ENCODE measurements around the gene FIZ1. TPM values are rescaled to one million over a fixed set of nuclear protein-coding genes. Genes with fewer than 3 reads are reported as not detected.

The FIZ1 gene
- total and polyA plus RNA-seq, 2 of the 4 experiments (the other 2 are of a cell fraction) = 1.3 to 5.9 TPM

- intact Hi-C loops (cut with micrococcal nuclease) = no loop called here
- 98% methylated on average over 63 of the region's 88 CpGs; no CpG with 5 or more reads in 1 of the 2 experiments for WGBS, 2 experiments (ENCODE audit: extremely low coverage in 2 of 2, insufficient read length in 1 of 2)
- peaks cover 13% of the 10 kb centered on the region for H3K4me1 ChIP-seq (ENCODE audit: control insufficient read depth, insufficient read depth, low read length)
- no peak overlapping the region for H2BK120ac ChIP-seq (ENCODE audit: low read depth, low read length)
- no peak overlapping the region for H3K4me3 ChIP-seq (ENCODE audit: insufficient read depth, low read depth, low read length)
- no peak overlapping the region for H3K4ac ChIP-seq (ENCODE audit: low read depth, low read length)
- in situ Hi-C loops (cut with MboI; ENCODE audit: low sequenced_read_pairs) = no loop called here
- H3K18ac ChIP-seq (ENCODE audit: low read depth, low read length) = no peak overlapping the region
- peaks cover 35% of the 10 kb centered on the region for H4K20me1 ChIP-seq (ENCODE audit: insufficient read depth, low read length)
- no peak overlapping the region for H3K9ac ChIP-seq (ENCODE audit: low read depth, low read length)
- no TSS peak for BruUV-seq (replicated peaks)
- no peaks in the 10 kb centered on the region for H3K27me3 ChIP-seq (ENCODE audit: control insufficient read depth, insufficient read depth, low read length)
- CTCF ChIA-PET = no interaction called here
- no peak overlapping the region for H2BK5ac ChIP-seq (ENCODE audit: low read depth, low read length, poor library complexity, severe bottlenecking)
- DNase-seq = no peak
- ATAC-seq (ENCODE audit: low read depth) = no peak
- H3K14ac ChIP-seq (replicated peaks; ENCODE audit: low read depth, low read length) = no peak overlapping the region
- H3K36me3 ChIP-seq (ENCODE audit: control insufficient read depth, insufficient read depth, low read length) = peaks cover 35% of the 10 kb centered on the region
- no peaks in the 10 kb centered on the region for H3K9me3 ChIP-seq (ENCODE audit: control insufficient read depth, insufficient read depth, low read length)
- H3K27ac ChIP-seq (ENCODE audit: insufficient read depth, low read length) = no peak overlapping the region
- H3K23ac ChIP-seq (ENCODE audit: low read depth, low read length) = no peak overlapping the region
- no peak overlapping the region for H4K8ac ChIP-seq (ENCODE audit: low read depth in 2 of 2, low read length in 2 of 2)
- dilution Hi-C loops (cut with HindIII; ENCODE audit: low sequenced_read_pairs, unreplicated experiment) = no loop called here
- no peak overlapping the region for H2AK5ac ChIP-seq (ENCODE audit: low read depth, low read length)
- no peak overlapping the region for H4K91ac ChIP-seq (ENCODE audit: insufficient read depth, low read depth, low read length)
- H2AK9ac ChIP-seq (replicated peaks; ENCODE audit: low read depth, low read length, poor library complexity) = peak overlapping the region; percentile 65
- no peak overlapping the region for H4K5ac ChIP-seq (ENCODE audit: low read depth, low read length)
- POLR2A ChIA-PET (ENCODE audit: unreplicated experiment) = no interaction called here
- H3K79me1 ChIP-seq (ENCODE audit: low read depth in 1 of 2, low read length in 2 of 2) = peaks cover 24 to 52% of the 10 kb centered on the region in 2 experiments
- H3K56ac ChIP-seq (ENCODE audit: extremely low read depth, insufficient read depth, low read length) = no peak overlapping the region
- H3K4me2 ChIP-seq (ENCODE audit: low read depth, low read length) = no peak overlapping the region
- H2BK15ac ChIP-seq (ENCODE audit: low read depth, low read length) = no peak overlapping the region
- H3K9me1 ChIP-seq (ENCODE audit: insufficient read depth, low read length) = peaks cover 24% of the 10 kb centered on the region
- H2AFZ ChIP-seq (replicated peaks; ENCODE audit: low read length, poor library complexity) = no peak overlapping the region
- H2BK20ac ChIP-seq (ENCODE audit: low read depth, low read length) = no peak overlapping the region
- TF ChIP-seq RAD21 (IDR thresholded peaks at IDR 0.05; ENCODE audit: low read length) (no peak), NFE2L2 (IDR thresholded peaks at IDR 0.05; ENCODE audit: low read depth, low read length) (no peak), BHLHE40 (IDR thresholded peaks at IDR 0.05; ENCODE audit: low read depth, low read length) (no peak), MAZ (IDR thresholded peaks at IDR 0.05; ENCODE audit: borderline replicate concordance, low read depth, low read length) (no peak), CHD1 (IDR thresholded peaks at IDR 0.05; ENCODE audit: low read depth, low read length) (no peak), SMC3 (IDR thresholded peaks at IDR 0.05; ENCODE audit: low read depth, low read length) (no peak), RFX5 (IDR thresholded peaks at IDR 0.05; ENCODE audit: low read depth, low read length) (no peak), CEBPB (IDR thresholded peaks at IDR 0.05; ENCODE audit: low read depth, low read length) (no peak), MXI1 (IDR thresholded peaks at IDR 0.05; ENCODE audit: borderline replicate concordance, low read depth, low read length) (no peak), MAFK (IDR thresholded peaks at IDR 0.05; ENCODE audit: low read depth, low read length) (no peak), RCOR1 (IDR thresholded peaks at IDR 0.05; ENCODE audit: insufficient replicate concordance, low read length) (no peak), POLR2A (IDR thresholded peaks at IDR 0.05; ENCODE audit: low read depth, low read length) (no peak)
- TF ChIP-seq, protein P1, sequence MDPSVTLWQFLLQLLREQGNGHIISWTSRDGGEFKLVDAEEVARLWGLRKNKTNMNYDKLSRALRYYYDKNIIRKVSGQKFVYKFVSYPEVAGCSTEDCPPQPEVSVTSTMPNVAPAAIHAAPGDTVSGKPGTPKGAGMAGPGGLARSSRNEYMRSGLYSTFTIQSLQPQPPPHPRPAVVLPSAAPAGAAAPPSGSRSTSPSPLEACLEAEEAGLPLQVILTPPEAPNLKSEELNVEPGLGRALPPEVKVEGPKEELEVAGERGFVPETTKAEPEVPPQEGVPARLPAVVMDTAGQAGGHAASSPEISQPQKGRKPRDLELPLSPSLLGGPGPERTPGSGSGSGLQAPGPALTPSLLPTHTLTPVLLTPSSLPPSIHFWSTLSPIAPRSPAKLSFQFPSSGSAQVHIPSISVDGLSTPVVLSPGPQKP (IDR thresholded peaks at IDR 0.05; ENCODE audit: borderline replicate concordance, low read depth, low read length) = no peak
- TF ChIP-seq, protein P2, sequence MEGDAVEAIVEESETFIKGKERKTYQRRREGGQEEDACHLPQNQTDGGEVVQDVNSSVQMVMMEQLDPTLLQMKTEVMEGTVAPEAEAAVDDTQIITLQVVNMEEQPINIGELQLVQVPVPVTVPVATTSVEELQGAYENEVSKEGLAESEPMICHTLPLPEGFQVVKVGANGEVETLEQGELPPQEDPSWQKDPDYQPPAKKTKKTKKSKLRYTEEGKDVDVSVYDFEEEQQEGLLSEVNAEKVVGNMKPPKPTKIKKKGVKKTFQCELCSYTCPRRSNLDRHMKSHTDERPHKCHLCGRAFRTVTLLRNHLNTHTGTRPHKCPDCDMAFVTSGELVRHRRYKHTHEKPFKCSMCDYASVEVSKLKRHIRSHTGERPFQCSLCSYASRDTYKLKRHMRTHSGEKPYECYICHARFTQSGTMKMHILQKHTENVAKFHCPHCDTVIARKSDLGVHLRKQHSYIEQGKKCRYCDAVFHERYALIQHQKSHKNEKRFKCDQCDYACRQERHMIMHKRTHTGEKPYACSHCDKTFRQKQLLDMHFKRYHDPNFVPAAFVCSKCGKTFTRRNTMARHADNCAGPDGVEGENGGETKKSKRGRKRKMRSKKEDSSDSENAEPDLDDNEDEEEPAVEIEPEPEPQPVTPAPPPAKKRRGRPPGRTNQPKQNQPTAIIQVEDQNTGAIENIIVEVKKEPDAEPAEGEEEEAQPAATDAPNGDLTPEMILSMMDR (conservative IDR thresholded peaks at IDR 0.05; ENCODE audit: low read depth, low read length) = no peak
- TF ChIP-seq, protein P3, sequence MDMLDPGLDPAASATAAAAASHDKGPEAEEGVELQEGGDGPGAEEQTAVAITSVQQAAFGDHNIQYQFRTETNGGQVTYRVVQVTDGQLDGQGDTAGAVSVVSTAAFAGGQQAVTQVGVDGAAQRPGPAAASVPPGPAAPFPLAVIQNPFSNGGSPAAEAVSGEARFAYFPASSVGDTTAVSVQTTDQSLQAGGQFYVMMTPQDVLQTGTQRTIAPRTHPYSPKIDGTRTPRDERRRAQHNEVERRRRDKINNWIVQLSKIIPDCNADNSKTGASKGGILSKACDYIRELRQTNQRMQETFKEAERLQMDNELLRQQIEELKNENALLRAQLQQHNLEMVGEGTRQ (IDR thresholded peaks at IDR 0.05; ENCODE audit: low read depth, low read length) = no peak
Observed at GRCh38 chr19:55615543-55616394, 16.5 kb upstream of the FIZ1 start.
